NB4 (cell line): Measurements from ENCODE around the gene LIN7C.

Experiments
- CTCF ChIP-seq: IDR thresholded peaks from one replicate; pipeline ENCODE4 v1.5.1; 2012; ENCODE audit warnings: low read depth, low read length
- MAX ChIP-seq: IDR thresholded peaks from 2 replicates; pipeline ENCODE4 v1.6.1; 2011; ENCODE audit warnings: low read depth, low read length
- MYC ChIP-seq: IDR thresholded peaks from 2 replicates; pipeline ENCODE4 v1.6.1; 2011; ENCODE audit warnings: low read depth, low read length

- TF ChIP-seq CTCF (no peak), MAX (no peak), MYC (no peak)
Observed at GRCh38 chr11:27473017-27473406, 33.6 kb downstream of the LIN7C start.
